Stimulated activated naive CD8-positive, alpha-beta T cell treated with anti-CD3 and anti-CD28 coated beads, Interleukin-15, Interleukin-2, amounts not matched to agents 100 ng/mL and 50 ng/mL, for 24 hours (primary cell): ENCODE data around the gene MAP3K6.
A peak's percentile ranks its signal among the peaks of the same experiment; 100 is the strongest.

Source experiments
- H3K27ac Mint-ChIP-seq: one replicate; pipeline ENCODE4 v1.8.0; 2021; ENCODE audit warnings: mild to moderate bottlenecking, mixed read lengths
- H3K27me3 Mint-ChIP-seq: one replicate; pipeline ENCODE4 v1.8.0; 2021; ENCODE audit warnings: mixed read lengths
- H3K36me3 Mint-ChIP-seq: one replicate; pipeline ENCODE4 v1.8.0; 2021; ENCODE audit warnings: low read depth, mixed read lengths
- H3K4me1 Mint-ChIP-seq: one replicate; pipeline ENCODE4 v1.8.0; 2021; ENCODE audit warnings: low read depth, mixed read lengths
- H3K4me3 Mint-ChIP-seq: one replicate; pipeline ENCODE4 v1.8.0; 2021; ENCODE audit warnings: mild to moderate bottlenecking, mixed read lengths
- H3K9me3 Mint-ChIP-seq: one replicate; pipeline ENCODE4 v1.8.0; 2021; ENCODE audit warnings: mixed read lengths

The MAP3K6 gene

GRCh38 chr1:27358038-27358927 lies 8.5 kb downstream of the MAP3K6 start:
- peak overlapping the region; percentile 67 for H3K27ac Mint-ChIP-seq
- no peaks in the 10 kb centered on the region for H3K9me3 Mint-ChIP-seq
- H3K36me3 Mint-ChIP-seq: no peaks in the 10 kb centered on the region
- H3K27me3 Mint-ChIP-seq: peaks cover 6% of the 10 kb centered on the region
- H3K4me3 Mint-ChIP-seq: no peak overlapping the region
- H3K4me1 Mint-ChIP-seq: peaks cover 42% of the 10 kb centered on the region

GRCh38 chr1:27357281-27358037 lies 9.3 kb downstream of the MAP3K6 start:
- no peaks in the 10 kb centered on the region for H3K36me3 Mint-ChIP-seq
- no peaks in the 10 kb centered on the region for H3K9me3 Mint-ChIP-seq
- peak overlapping the region; percentile 73 for H3K4me3 Mint-ChIP-seq
- peaks cover 42% of the 10 kb centered on the region for H3K4me1 Mint-ChIP-seq
- peaks cover 6% of the 10 kb centered on the region for H3K27me3 Mint-ChIP-seq
- peak overlapping the region; percentile 68 for H3K27ac Mint-ChIP-seq

GRCh38 chr1:27356619-27357280 lies 10.0 kb downstream of the MAP3K6 start:
- Mint-ChIP-seq H3K4me1 (peaks cover 42% of the 10 kb centered on the region), H3K4me3 (peak overlapping the region; percentile 73), H3K9me3 (no peaks in the 10 kb centered on the region), H3K27me3 (peaks cover 6% of the 10 kb centered on the region), H3K36me3 (no peaks in the 10 kb centered on the region), H3K27ac (peak overlapping the region; percentile 68)

- H3K27ac Mint-ChIP-seq: peak overlapping the region; percentile 55
- no peaks in the 10 kb centered on the region for H3K9me3 Mint-ChIP-seq
- H3K36me3 Mint-ChIP-seq: no peaks in the 10 kb centered on the region
- peak overlapping the region; percentile 20 for H3K4me3 Mint-ChIP-seq
- peaks cover 6% of the 10 kb centered on the region for H3K27me3 Mint-ChIP-seq
- H3K4me1 Mint-ChIP-seq: peaks cover 42% of the 10 kb centered on the region
These were observed 10.5 kb downstream of the MAP3K6 start for GRCh38 chr1:27356277-27356618.

- Mint-ChIP-seq H3K27me3 (peaks cover 6% of the 10 kb centered on the region), H3K9me3 (no peaks in the 10 kb centered on the region), H3K4me3 (peak overlapping the region; percentile 1), H3K36me3 (no peaks in the 10 kb centered on the region), H3K4me1 (peaks cover 42% of the 10 kb centered on the region), H3K27ac (no peak overlapping the region)
These were observed 11.1 kb downstream of the MAP3K6 start for GRCh38 chr1:27355683-27356082.

GRCh38 chr1:27353629-27354028 lies 13.1 kb downstream of the MAP3K6 start:
- Mint-ChIP-seq H3K4me1 (peaks cover 30% of the 10 kb centered on the region), H3K4me3 (no peak overlapping the region), H3K27me3 (no peaks in the 10 kb centered on the region), H3K36me3 (no peaks in the 10 kb centered on the region), H3K9me3 (no peaks in the 10 kb centered on the region), H3K27ac (no peak overlapping the region)

- H3K4me3 Mint-ChIP-seq: no peak overlapping the region
- H3K4me1 Mint-ChIP-seq: peaks cover 30% of the 10 kb centered on the region
- H3K27me3 Mint-ChIP-seq: no peaks in the 10 kb centered on the region
- H3K36me3 Mint-ChIP-seq: no peaks in the 10 kb centered on the region
- no peaks in the 10 kb centered on the region for H3K9me3 Mint-ChIP-seq
- no peak overlapping the region for H3K27ac Mint-ChIP-seq
These were observed 13.6 kb downstream of the MAP3K6 start for GRCh38 chr1:27353166-27353565.

- Mint-ChIP-seq H3K27me3 (no peaks in the 10 kb centered on the region), H3K9me3 (no peaks in the 10 kb centered on the region), H3K4me1 (peaks cover 20% of the 10 kb centered on the region), H3K27ac (no peak overlapping the region), H3K4me3 (no peak overlapping the region), H3K36me3 (peaks cover 3% of the 10 kb centered on the region)
These were observed 15.1 kb downstream of the MAP3K6 start for GRCh38 chr1:27351541-27352107.

- Mint-ChIP-seq H3K9me3 (no peaks in the 10 kb centered on the region), H3K4me3 (no peak overlapping the region), H3K36me3 (peaks cover 3% of the 10 kb centered on the region), H3K4me1 (peaks cover 14% of the 10 kb centered on the region), H3K27me3 (no peaks in the 10 kb centered on the region), H3K27ac (no peak overlapping the region)
These were observed 15.9 kb downstream of the MAP3K6 start for GRCh38 chr1:27350663-27351540.

- Mint-ChIP-seq H3K36me3 (peaks cover 3% of the 10 kb centered on the region), H3K4me3 (no peak overlapping the region), H3K27me3 (no peaks in the 10 kb centered on the region), H3K27ac (no peak overlapping the region), H3K9me3 (no peaks in the 10 kb centered on the region), H3K4me1 (peaks cover 8% of the 10 kb centered on the region)
These were observed 16.7 kb downstream of the MAP3K6 start for GRCh38 chr1:27349784-27350662.

- Mint-ChIP-seq H3K9me3 (no peaks in the 10 kb centered on the region), H3K4me3 (no peak overlapping the region), H3K4me1 (peaks cover 13% of the 10 kb centered on the region), H3K27ac (no peak overlapping the region), H3K27me3 (no peaks in the 10 kb centered on the region), H3K36me3 (peaks cover 3% of the 10 kb centered on the region)
These were observed 17.6 kb downstream of the MAP3K6 start for GRCh38 chr1:27348861-27349783.

GRCh38 chr1:27346991-27347624 lies 19.7 kb downstream of the MAP3K6 start:
- peaks cover 33% of the 10 kb centered on the region for H3K4me1 Mint-ChIP-seq
- no peak overlapping the region for H3K27ac Mint-ChIP-seq
- H3K27me3 Mint-ChIP-seq: no peaks in the 10 kb centered on the region
- no peak overlapping the region for H3K4me3 Mint-ChIP-seq
- H3K36me3 Mint-ChIP-seq: peaks cover 3% of the 10 kb centered on the region
- no peaks in the 10 kb centered on the region for H3K9me3 Mint-ChIP-seq
